Retinal pigment epithelial cell (primary cell): ENCODE data around the gene RGS19.
A peak's percentile ranks its signal among the peaks of the same experiment; 100 is the strongest.

Source experiments
- DNase-seq: peaks from one replicate; pipeline ENCODE4 v3.0.0-alpha.2; 2010; ENCODE audit warnings: low read depth
- H3K4me3 ChIP-seq: 2 replicates; pipeline ENCODE4 v1.5.1; 2011; ENCODE audit warnings: mild to moderate bottlenecking, low read length, control low read depth, moderate library complexity
- CTCF ChIP-seq: conservative IDR thresholded peaks from 2 replicates; pipeline ENCODE4 v1.5.1; 2011; ENCODE audit warnings: low read depth, low read length, control low read depth, inconsistent platforms

RGS19 gene

GRCh38 chr20:64106435-64106961 lies 27.2 kb upstream of the RGS19 start:
- no peak for DNase-seq
- TF ChIP-seq CTCF, result no peak
- no peak overlapping the region for H3K4me3 ChIP-seq

DNA sequence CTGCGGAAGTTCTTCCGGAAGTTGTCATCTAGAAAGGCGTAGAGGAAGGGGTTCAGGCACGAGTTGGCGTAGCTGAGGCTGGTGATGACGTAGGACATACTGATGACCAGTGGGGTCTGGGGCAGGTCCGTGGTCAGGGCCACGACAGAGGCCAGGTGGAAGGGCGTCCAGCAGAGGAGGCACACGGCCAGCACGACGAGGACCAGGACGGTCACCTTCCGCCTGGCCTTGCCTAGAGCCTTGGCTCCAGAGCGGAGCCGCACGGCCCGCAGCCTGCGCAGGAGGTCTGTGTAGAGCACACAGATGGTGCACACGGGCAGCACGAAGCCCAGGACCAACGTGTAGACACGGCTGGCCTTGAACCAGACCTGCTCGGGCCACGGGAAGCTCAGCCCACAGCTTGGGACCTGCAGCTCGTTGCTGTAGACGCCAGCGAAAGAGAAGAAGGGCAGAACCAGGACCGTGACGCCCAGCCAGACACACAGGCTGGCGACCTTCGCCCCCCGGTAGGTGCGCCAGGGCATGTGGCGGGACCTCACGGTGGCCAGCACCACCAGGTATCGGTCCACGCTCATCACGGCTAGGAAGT lies 26.6 kb upstream of the RGS19 start:
- no peak overlapping the region for H3K4me3 ChIP-seq
- no peak for TF ChIP-seq CTCF
- no peak for DNase-seq

GRCh38 chr20:64104667-64105451 lies 25.5 kb upstream of the RGS19 start:
- TF ChIP-seq CTCF, result no peak
- no peak overlapping the region for H3K4me3 ChIP-seq

GRCh38 chr20:64103871-64104666 lies 24.8 kb upstream of the RGS19 start:
- DNase-seq, result no peak
- H3K4me3 ChIP-seq, result no peak overlapping the region
- no peak for TF ChIP-seq CTCF

More at GRCh38 chr20:64104667-64105451, 25.5 kb upstream of the RGS19 start:
- no peak for DNase-seq

DNA sequence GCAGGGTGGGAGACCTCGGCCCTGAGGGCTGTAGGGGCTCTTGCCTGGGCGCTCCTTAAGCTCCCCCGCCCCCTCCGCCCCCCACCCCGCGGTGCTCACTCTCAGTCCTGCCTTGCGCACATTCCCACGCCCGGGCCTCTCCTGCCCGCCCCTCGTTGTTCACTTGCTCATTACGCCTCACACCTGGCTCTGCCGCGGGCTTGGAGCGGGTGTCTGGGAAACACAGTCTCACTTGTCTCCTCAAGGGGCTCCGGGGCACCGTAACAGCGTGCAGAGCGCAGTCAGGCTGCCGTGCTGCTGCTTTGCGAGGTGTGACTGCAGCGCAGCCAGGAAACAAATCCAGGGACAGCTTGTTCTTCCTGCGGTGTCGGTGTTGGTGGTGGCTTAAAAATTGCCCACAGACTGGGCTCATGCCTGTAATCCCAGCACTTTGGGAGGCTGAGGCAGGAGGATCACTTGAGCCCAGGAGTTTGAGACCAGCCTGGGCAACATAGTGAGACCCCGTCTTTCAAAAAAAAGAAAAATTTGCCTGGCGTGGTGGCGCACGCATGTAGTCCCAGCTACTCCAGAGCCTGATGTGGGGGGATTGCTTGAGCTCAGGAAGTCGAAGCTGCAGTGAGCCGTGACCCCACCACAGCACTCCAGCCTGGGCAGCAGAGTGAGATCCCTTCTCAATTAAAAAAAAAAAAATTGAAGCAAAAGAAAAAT lies 23.5 kb upstream of the RGS19 start:
- TF ChIP-seq CTCF, result no peak
- DNase-seq, result no peak
- peak overlapping the region; percentile 9 for H3K4me3 ChIP-seq

- peak overlapping the region; percentile 9 for H3K4me3 ChIP-seq
- DNase-seq, result no peak
- peak; percentile 72 for TF ChIP-seq CTCF
Measured at GRCh38 chr20:64101731-64102621, 22.7 kb upstream of the RGS19 start.
